GM13976 (cell line): ENCODE data around the gene OR10J4.

ENCODE experiments used
- DNase-seq: peaks from one replicate; pipeline ENCODE4 v3.0.0; 2012; ENCODE audit warnings: low spot score
- CTCF ChIP-seq: IDR thresholded peaks from 2 replicates; pipeline ENCODE4 v1.5.1; 2012; ENCODE audit warnings: borderline replicate concordance, mild to moderate bottlenecking; ENCODE audit not compliant: insufficient read depth; ENCODE audit errors: extremely low read depth, missing control alignments, control extremely low read depth
- in situ Hi-C: fragments of 300-500 bp; cut with MboI; formaldehyde crosslinking; loops from one replicate; pipeline ENCODE4 v1.12.0; 2022; ENCODE audit warnings: low sequenced_read_pairs, mixed read lengths, inconsistent platforms; ENCODE audit not compliant: unreplicated experiment

Gene OR10J4

GRCh38 chr1:159473335-159473734 lies 41.3 kb downstream of the OR10J4 start:
- no peak for TF ChIP-seq CTCF
- in situ Hi-C loops = no loop called here
- DNase-seq = no peak

GRCh38 chr1:159474926-159475325 lies 42.9 kb downstream of the OR10J4 start:
- in situ Hi-C loops = no loop called here
- no peak for DNase-seq

More at GRCh38 chr1:159474926-159475325, 42.9 kb downstream of the OR10J4 start:
- no peak for TF ChIP-seq CTCF
